ENCODE results near the gene KIZ.
"Not testable (repeated sequence)": the region's sequence is repeated elsewhere in the genome, so short reads cannot be mapped to it uniquely, and the experiment has no call there.

KIZ gene

GRCh38 chr20:21240394-21240793, 114.5 kb downstream of the KIZ start:
- Histone ChIP-seq H3K9me3 (ENCODE audit: control insufficient read depth in 2 of 2, low read length in 2 of 2) (no peaks in the 10 kb centered on the region), H3K27me3 (ENCODE audit: control insufficient read depth in 1 of 2, insufficient read depth in 2 of 2, low read length in 2 of 2) (no peaks in the 10 kb centered on the region), H3K4me1 (ENCODE audit: control insufficient read depth, insufficient read depth, low read length) (peaks cover 2% of the 10 kb centered on the region), H3K4me3 (ENCODE audit: low read length in 2 of 2) (no peak overlapping the region), H3K9ac (ENCODE audit: low read length in 2 of 2) (no peak overlapping the region), H3K27ac (ENCODE audit: low read length) (no peak overlapping the region), H3K36me3 (ENCODE audit: control insufficient read depth in 2 of 2, insufficient read depth in 2 of 2, low read length in 2 of 2) (peaks cover 7 to 21% of the 10 kb centered on the region in 2 donors)

GRCh38 chr20:21241406-21241805, 115.5 kb downstream of the KIZ start:
- Histone ChIP-seq H3K36me3 (ENCODE audit: control insufficient read depth in 2 of 2, insufficient read depth in 2 of 2, low read length in 2 of 2) (peaks cover 14 to 26% of the 10 kb centered on the region in 2 donors), H3K9ac (ENCODE audit: low read length in 2 of 2) (no peak overlapping the region), H3K4me1 (ENCODE audit: control insufficient read depth, insufficient read depth, low read length) (no peaks in the 10 kb centered on the region), H3K4me3 (ENCODE audit: low read length in 2 of 2) (no peak overlapping the region), H3K27ac (ENCODE audit: low read length) (no peak overlapping the region), H3K9me3 (ENCODE audit: control insufficient read depth in 2 of 2, low read length in 2 of 2) (no peaks in the 10 kb centered on the region), H3K27me3 (ENCODE audit: control insufficient read depth in 1 of 2, insufficient read depth in 2 of 2, low read length in 2 of 2) (no peaks in the 10 kb centered on the region)

GRCh38 chr20:21243811-21244210, 117.9 kb downstream of the KIZ start:
- Histone ChIP-seq H3K27ac (ENCODE audit: low read length) (no peak overlapping the region), H3K9me3 (ENCODE audit: control insufficient read depth in 2 of 2, low read length in 2 of 2) (no peaks in the 10 kb centered on the region), H3K27me3 (ENCODE audit: control insufficient read depth in 1 of 2, insufficient read depth in 2 of 2, low read length in 2 of 2) (no peaks in the 10 kb centered on the region), H3K4me3 (ENCODE audit: low read length in 2 of 2) (no peak overlapping the region), H3K9ac (ENCODE audit: low read length in 2 of 2) (no peak overlapping the region), H3K4me1 (ENCODE audit: control insufficient read depth, insufficient read depth, low read length) (no peaks in the 10 kb centered on the region), H3K36me3 (ENCODE audit: control insufficient read depth in 2 of 2, insufficient read depth in 2 of 2, low read length in 2 of 2) (peaks cover 14 to 21% of the 10 kb centered on the region in 2 donors)

DNA sequence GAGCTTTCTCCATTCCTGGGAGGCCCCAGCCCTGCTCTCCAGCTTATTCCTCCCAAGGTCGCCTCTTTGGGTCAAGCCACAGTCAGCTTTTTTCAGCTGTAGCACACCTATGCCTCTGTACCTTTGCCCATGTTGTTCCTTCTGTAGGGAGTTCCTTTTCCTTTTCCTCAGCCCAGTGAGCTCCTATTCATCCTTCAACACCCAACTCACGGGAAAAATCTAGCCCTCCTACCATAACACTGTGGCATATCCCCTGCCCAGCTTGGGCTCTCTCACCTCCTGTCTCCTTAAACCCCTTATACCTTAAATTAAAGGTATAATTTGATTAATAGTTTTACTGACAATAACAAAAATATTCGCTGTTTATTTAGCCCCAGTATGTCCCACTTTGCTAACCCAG, 118.9 kb downstream of the KIZ start:
- H3K4me3 ChIP-seq (ENCODE audit: low read length in 2 of 2): no peak overlapping the region
- no peaks in the 10 kb centered on the region for H3K9me3 ChIP-seq (ENCODE audit: control insufficient read depth in 2 of 2, low read length in 2 of 2)
- no peak overlapping the region for H3K9ac ChIP-seq (ENCODE audit: low read length in 2 of 2)
- H3K36me3 ChIP-seq (ENCODE audit: control insufficient read depth in 2 of 2, insufficient read depth in 2 of 2, low read length in 2 of 2): peaks cover 14 to 19% of the 10 kb centered on the region in 2 donors
- no peaks in the 10 kb centered on the region for H3K4me1 ChIP-seq (ENCODE audit: control insufficient read depth, insufficient read depth, low read length)
- no peaks in the 10 kb centered on the region for H3K27me3 ChIP-seq (ENCODE audit: control insufficient read depth in 1 of 2, insufficient read depth in 2 of 2, low read length in 2 of 2)
- no peak overlapping the region for H3K27ac ChIP-seq (ENCODE audit: low read length)

DNA sequence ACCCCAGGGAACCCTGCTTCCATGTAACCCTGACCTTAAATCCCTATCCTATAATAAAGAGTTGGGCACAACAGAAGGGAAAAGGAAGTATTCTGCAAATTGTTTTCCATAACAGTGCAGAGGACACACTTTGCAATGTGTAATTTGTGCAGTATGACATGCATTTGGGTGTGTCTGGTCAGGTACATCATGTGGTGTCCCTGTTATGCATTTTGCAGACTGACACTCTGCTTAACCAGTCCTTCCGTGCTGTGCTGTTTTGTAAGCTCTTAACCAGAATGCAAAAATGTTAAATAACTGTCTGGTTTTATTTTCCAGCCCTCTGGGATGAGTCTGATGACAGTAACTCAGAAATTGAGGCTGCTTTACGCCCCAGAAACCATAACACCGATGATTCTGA, 120.3 kb downstream of the KIZ start:
- H3K9ac ChIP-seq (ENCODE audit: low read length in 2 of 2): no peak overlapping the region
- H3K9me3 ChIP-seq (ENCODE audit: control insufficient read depth in 2 of 2, low read length in 2 of 2): no peaks in the 10 kb centered on the region
- no peaks in the 10 kb centered on the region for H3K4me1 ChIP-seq (ENCODE audit: control insufficient read depth, insufficient read depth, low read length)
- no peak overlapping the region for H3K27ac ChIP-seq (ENCODE audit: low read length)
- no peak overlapping the region for H3K4me3 ChIP-seq (ENCODE audit: low read length in 2 of 2)
- H3K36me3 ChIP-seq (ENCODE audit: control insufficient read depth in 2 of 2, insufficient read depth in 2 of 2, low read length in 2 of 2): peaks cover 14 to 19% of the 10 kb centered on the region in 2 donors
- H3K27me3 ChIP-seq (ENCODE audit: control insufficient read depth in 1 of 2, insufficient read depth in 2 of 2, low read length in 2 of 2): no peaks in the 10 kb centered on the region

GRCh38 chr20:21247603-21248095, 121.8 kb downstream of the KIZ start:
- H3K4me3 ChIP-seq (ENCODE audit: low read length in 2 of 2); H3K27me3 ChIP-seq (ENCODE audit: control insufficient read depth in 1 of 2, insufficient read depth in 2 of 2, low read length in 2 of 2); H3K9ac ChIP-seq (ENCODE audit: low read length in 2 of 2); H3K4me1 ChIP-seq (ENCODE audit: control insufficient read depth, insufficient read depth, low read length); H3K9me3 ChIP-seq (ENCODE audit: control insufficient read depth in 2 of 2, low read length in 2 of 2); H3K27ac ChIP-seq (ENCODE audit: low read length): not testable (repeated sequence)
- peaks cover 14 to 19% of the 10 kb centered on the region in 2 donors for H3K36me3 ChIP-seq (ENCODE audit: control insufficient read depth in 2 of 2, insufficient read depth in 2 of 2, low read length in 2 of 2)

GRCh38 chr20:21251278-21251677, 125.4 kb downstream of the KIZ start:
- Histone ChIP-seq H3K27ac (ENCODE audit: low read length) (no peak overlapping the region), H3K36me3 (ENCODE audit: control insufficient read depth in 2 of 2, insufficient read depth in 2 of 2, low read length in 2 of 2) (no peaks in the 10 kb centered on the region), H3K9ac (ENCODE audit: low read length in 2 of 2) (no peak overlapping the region), H3K4me3 (ENCODE audit: low read length in 2 of 2) (no peak overlapping the region), H3K9me3 (ENCODE audit: control insufficient read depth in 2 of 2, low read length in 2 of 2) (no peaks in the 10 kb centered on the region), H3K27me3 (ENCODE audit: control insufficient read depth in 1 of 2, insufficient read depth in 2 of 2, low read length in 2 of 2) (no peaks in the 10 kb centered on the region), H3K4me1 (ENCODE audit: control insufficient read depth, insufficient read depth, low read length) (no peaks in the 10 kb centered on the region)

DNA sequence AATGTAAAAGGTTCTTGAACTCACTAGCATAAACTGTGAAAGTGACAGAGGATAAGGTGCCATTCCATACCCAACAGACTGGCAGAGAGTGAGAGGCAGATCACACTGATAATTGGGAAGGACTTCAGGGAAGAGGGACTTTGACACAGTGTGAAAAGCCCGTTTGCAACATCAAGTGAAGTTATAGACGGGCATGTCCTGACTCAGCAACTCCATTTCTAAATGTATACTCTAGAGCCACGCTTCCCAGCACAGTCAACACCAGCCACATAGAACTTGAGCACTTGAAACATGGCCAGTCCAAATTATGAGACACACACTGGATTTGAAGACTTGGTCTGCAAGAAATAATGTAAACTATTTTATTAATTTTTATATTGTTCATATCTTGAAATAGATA, 131.3 kb downstream of the KIZ start:
- Histone ChIP-seq H3K36me3 (ENCODE audit: control insufficient read depth in 2 of 2, insufficient read depth in 2 of 2, low read length in 2 of 2) (no peaks in the 10 kb centered on the region), H3K9ac (ENCODE audit: low read length in 2 of 2) (no peak overlapping the region), H3K4me3 (ENCODE audit: low read length in 2 of 2) (no peak overlapping the region), H3K27me3 (ENCODE audit: control insufficient read depth in 1 of 2, insufficient read depth in 2 of 2, low read length in 2 of 2) (no peaks in the 10 kb centered on the region), H3K4me1 (ENCODE audit: control insufficient read depth, insufficient read depth, low read length) (no peaks in the 10 kb centered on the region), H3K9me3 (ENCODE audit: control insufficient read depth in 2 of 2, low read length in 2 of 2) (no peaks in the 10 kb centered on the region), H3K27ac (ENCODE audit: low read length) (no peak overlapping the region)

DNA sequence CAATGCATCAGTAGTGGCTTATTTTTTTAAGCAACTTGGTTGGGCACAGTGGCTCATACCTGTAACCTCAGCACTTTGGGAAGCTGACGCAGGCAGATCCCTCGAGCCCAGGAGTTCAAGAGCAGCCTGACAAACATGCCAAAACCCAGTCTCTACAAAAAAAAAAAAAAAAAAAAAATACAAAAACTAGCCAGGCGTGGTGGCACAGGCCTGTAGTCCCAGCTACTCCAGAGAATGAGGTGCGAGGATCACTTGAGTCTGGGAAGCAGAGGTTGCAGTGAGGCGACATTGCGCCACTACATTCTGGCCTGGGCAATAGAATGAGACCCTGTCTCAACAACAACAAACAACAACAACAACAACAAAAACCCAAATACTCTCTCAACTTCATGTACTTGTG, 132.5 kb downstream of the KIZ start:
- no peaks in the 10 kb centered on the region for H3K4me1 ChIP-seq (ENCODE audit: control insufficient read depth, insufficient read depth, low read length)
- H3K27me3 ChIP-seq (ENCODE audit: control insufficient read depth in 1 of 2, insufficient read depth in 2 of 2, low read length in 2 of 2): no peaks in the 10 kb centered on the region
- H3K4me3 ChIP-seq (ENCODE audit: low read length in 2 of 2): no peak overlapping the region
- H3K36me3 ChIP-seq (ENCODE audit: control insufficient read depth in 2 of 2, insufficient read depth in 2 of 2, low read length in 2 of 2): no peaks in the 10 kb centered on the region
- no peaks in the 10 kb centered on the region for H3K9me3 ChIP-seq (ENCODE audit: control insufficient read depth in 2 of 2, low read length in 2 of 2)
- H3K9ac ChIP-seq (ENCODE audit: low read length in 2 of 2): no peak overlapping the region
- no peak overlapping the region for H3K27ac ChIP-seq (ENCODE audit: low read length)

DNA sequence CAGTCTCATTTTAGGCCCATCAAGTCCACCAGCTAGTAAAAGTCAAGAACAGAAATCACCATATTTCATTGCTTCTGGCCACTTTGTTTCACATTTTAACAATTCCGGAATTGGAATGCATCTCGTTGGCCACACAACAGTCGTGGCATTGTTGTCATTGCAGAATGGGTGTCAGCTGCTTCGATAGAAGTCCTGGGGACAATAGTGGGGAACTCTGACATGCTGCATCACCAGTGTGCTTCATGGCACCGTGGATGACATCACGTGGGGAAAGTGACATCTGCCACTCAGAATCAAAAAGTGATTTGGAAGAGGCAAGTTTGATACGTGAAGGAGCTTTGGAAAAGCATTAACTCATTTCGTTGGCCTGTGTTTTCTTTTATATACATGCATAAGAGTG, 133.5 kb downstream of the KIZ start:
- Histone ChIP-seq H3K4me3 (ENCODE audit: low read length in 2 of 2) (no peak overlapping the region), H3K9ac (ENCODE audit: low read length in 2 of 2) (no peak overlapping the region), H3K27me3 (ENCODE audit: control insufficient read depth in 1 of 2, insufficient read depth in 2 of 2, low read length in 2 of 2) (no peaks in the 10 kb centered on the region), H3K27ac (ENCODE audit: low read length) (no peak overlapping the region), H3K9me3 (ENCODE audit: control insufficient read depth in 2 of 2, low read length in 2 of 2) (no peaks in the 10 kb centered on the region), H3K4me1 (ENCODE audit: control insufficient read depth, insufficient read depth, low read length) (no peaks in the 10 kb centered on the region), H3K36me3 (ENCODE audit: control insufficient read depth in 2 of 2, insufficient read depth in 2 of 2, low read length in 2 of 2) (no peaks in the 10 kb centered on the region)

DNA sequence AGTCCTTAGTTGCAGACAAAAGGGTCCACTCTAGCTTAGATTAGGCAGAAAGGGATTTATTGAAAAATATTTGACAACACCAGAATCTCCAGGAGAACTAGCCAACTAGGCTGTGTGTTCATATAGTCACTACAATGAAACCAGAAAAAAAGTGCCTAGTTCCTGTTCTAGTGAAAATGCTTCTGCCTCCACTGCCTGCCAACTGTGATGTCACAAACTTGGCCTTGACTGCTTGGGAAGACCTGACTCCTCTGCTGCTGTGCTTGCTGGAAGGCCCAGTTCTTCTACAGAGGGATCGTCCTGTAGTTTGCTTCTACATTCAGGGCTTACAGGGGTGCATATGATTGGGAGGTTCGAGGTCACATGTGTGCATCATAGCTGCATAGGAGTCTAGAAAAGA, 136.9 kb downstream of the KIZ start:
- Histone ChIP-seq H3K36me3 (ENCODE audit: control insufficient read depth in 2 of 2, insufficient read depth in 2 of 2, low read length in 2 of 2) (no peaks in the 10 kb centered on the region), H3K4me3 (ENCODE audit: low read length in 2 of 2) (no peak overlapping the region), H3K4me1 (ENCODE audit: control insufficient read depth, insufficient read depth, low read length) (no peaks in the 10 kb centered on the region), H3K9me3 (ENCODE audit: control insufficient read depth in 2 of 2, low read length in 2 of 2) (peaks cover 0 to 4% of the 10 kb centered on the region in 2 donors), H3K9ac (ENCODE audit: low read length in 2 of 2) (no peak overlapping the region), H3K27me3 (ENCODE audit: control insufficient read depth in 1 of 2, insufficient read depth in 2 of 2, low read length in 2 of 2) (no peaks in the 10 kb centered on the region), H3K27ac (ENCODE audit: low read length) (no peak overlapping the region)
